HG03064 (cell line): Measurements from ENCODE around the gene ZCCHC10.
"Not testable (repeated sequence)": the region's sequence is repeated elsewhere in the genome, so short reads cannot be mapped to it uniquely, and the experiment has no call there.

Experiments
- ATAC-seq: cut with Tn5 transposase; IDR thresholded peaks from one replicate; pipeline ENCODE4 v1.9.1; 2021; ENCODE audit warnings: low read depth; ENCODE audit not compliant: unreplicated experiment

Gene ZCCHC10

GRCh38 chr5:132981288-132981687 is 45.1 kb downstream of the ZCCHC10 start:
- no peak for ATAC-seq

- no peak for ATAC-seq
Measured at GRCh38 chr5:132979976-132980375, 46.4 kb downstream of the ZCCHC10 start.

- ATAC-seq: no peak
Measured at GRCh38 chr5:132979367-132979940, 46.9 kb downstream of the ZCCHC10 start.

GRCh38 chr5:132976852-132977251 is 49.5 kb downstream of the ZCCHC10 start:
- no peak for ATAC-seq

GRCh38 chr5:132972436-132972828 is 53.9 kb downstream of the ZCCHC10 start:
- ATAC-seq: not testable (repeated sequence)

GRCh38 chr5:132971483-132972435 is 54.6 kb downstream of the ZCCHC10 start:
- ATAC-seq: no peak

- ATAC-seq: no peak
Measured at GRCh38 chr5:132965120-132965519, 61.2 kb downstream of the ZCCHC10 start.

GRCh38 chr5:132963171-132964104 is 62.9 kb downstream of the ZCCHC10 start, which contains the start of gene AFF4:
TSS of gene AFF4 (minus strand) at chr5:132963634. CDS start at chr5:132937189, 26,445 bp downstream.
- ATAC-seq: peak; percentile 93

- ATAC-seq: no peak
Measured at GRCh38 chr5:132962429-132963021, 63.8 kb downstream of the ZCCHC10 start.

GRCh38 chr5:132961887-132962286 is 64.5 kb downstream of the ZCCHC10 start:
- no peak for ATAC-seq

GRCh38 chr5:132961123-132961815 is 65.1 kb downstream of the ZCCHC10 start:
- not testable (repeated sequence) for ATAC-seq

- not testable (repeated sequence) for ATAC-seq
Measured at GRCh38 chr5:132956166-132956799, 70.1 kb downstream of the ZCCHC10 start.

GRCh38 chr5:132953710-132954109 is 72.6 kb downstream of the ZCCHC10 start:
- no peak for ATAC-seq

GRCh38 chr5:132952829-132953228 is 73.5 kb downstream of the ZCCHC10 start:
- no peak for ATAC-seq

GRCh38 chr5:132951897-132952296 is 74.5 kb downstream of the ZCCHC10 start:
- no peak for ATAC-seq

GRCh38 chr5:132949136-132949535 is 77.2 kb downstream of the ZCCHC10 start:
- ATAC-seq: no peak

- no peak for ATAC-seq
Measured at GRCh38 chr5:132947671-132948070, 78.7 kb downstream of the ZCCHC10 start.
